Cardiac septum (tissue), 1 donor: ENCODE measurements around the gene TULP4. TPM values are rescaled to one million over a fixed set of nuclear protein-coding genes. Genes with fewer than 3 reads are reported as not detected.

ENCODE experiments used
- DNase-seq: peaks from one replicate; pipeline ENCODE4 v3.0.0-alpha.2; 2020; ENCODE audit warnings: low spot score
- intact Hi-C: fragments of 100-400 bp; cut with DNase I; formaldehyde crosslinking; loops from one replicate; pipeline ENCODE4 v1.14.0; 2022
- total RNA-seq: library from RNA; stranded (reverse); fragmentation: NEBNext Ultra II Directional; extraction: Animal tissue kit (Norgen Biotek cat#: 25700); gene quantifications from one replicate; pipeline ENCODE4 v1.2.1, GENCODE V29; 2021
- donor health status: DM: no; HTN: no; CAD: no.

TULP4 gene
- total RNA-seq, 1 donor from 2014 or later = 98.3 TPM

GRCh38 chr6:158408013-158408412 is 95.7 kb downstream of the TULP4 start:
- DNase-seq = no peak
- intact Hi-C loops = loop anchor here (5.0 kb wide), 1 partner anchor 176 kb away; no protein-coding TSS in a partner anchor

DNA sequence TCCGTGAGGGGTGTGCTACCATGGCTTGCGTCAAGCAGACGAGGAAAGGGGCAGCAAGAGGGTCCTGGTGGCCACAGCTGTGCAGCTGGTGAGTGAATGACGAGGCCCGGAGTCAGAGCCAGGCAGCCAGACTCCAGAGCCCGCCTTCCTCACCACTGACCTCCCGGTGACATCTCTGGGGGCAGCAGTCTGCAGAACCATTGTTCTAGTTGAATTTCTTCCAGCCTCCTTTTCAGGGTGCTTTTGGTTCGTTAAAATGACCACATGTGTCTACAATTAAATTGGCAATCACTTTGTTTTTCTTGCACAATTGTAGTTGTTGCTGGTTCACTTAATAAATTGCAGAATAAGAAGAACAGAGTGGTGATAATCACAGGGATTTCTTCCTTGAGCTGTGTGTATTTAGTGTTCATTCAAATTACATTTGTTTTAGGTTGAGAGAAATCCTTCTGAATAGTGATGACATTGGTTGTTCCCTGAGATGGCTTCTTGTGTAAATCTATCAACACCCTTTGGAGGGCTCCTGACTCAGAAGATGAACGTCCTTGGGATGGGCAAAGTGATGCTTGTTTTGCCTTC is 96.4 kb downstream of the TULP4 start:
- no peak for DNase-seq
- intact Hi-C loops = loop anchor here (5.0 kb wide), 1 partner anchor 176 kb away; no protein-coding TSS in a partner anchor

- DNase-seq = no peak
- intact Hi-C loops = loop anchor here (5.0 kb wide), 1 partner anchor 177 kb away; no protein-coding TSS in a partner anchor
These were observed 97.2 kb downstream of the TULP4 start for GRCh38 chr6:158409451-158409850.

DNA sequence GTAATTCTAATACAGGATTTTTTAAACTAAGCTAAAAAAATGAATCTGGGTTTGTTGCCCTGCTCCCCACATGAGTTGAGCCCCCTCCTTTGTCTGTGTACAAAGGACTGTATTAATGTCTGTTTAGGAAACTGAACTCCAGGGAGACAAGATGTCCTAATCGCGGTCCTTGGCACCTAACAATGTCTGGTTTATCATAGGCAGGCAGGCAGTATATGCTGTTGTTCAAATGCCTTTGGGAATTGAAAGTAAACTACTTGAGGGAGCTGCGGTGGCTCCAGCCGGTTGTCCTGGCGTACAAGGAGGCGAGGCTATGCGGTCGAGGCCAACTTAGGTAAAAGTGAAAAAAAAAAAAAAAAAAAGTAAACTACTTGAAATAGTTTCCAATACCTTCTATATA is 98.5 kb downstream of the TULP4 start:
- intact Hi-C loops = no loop called here
- no peak for DNase-seq

DNA sequence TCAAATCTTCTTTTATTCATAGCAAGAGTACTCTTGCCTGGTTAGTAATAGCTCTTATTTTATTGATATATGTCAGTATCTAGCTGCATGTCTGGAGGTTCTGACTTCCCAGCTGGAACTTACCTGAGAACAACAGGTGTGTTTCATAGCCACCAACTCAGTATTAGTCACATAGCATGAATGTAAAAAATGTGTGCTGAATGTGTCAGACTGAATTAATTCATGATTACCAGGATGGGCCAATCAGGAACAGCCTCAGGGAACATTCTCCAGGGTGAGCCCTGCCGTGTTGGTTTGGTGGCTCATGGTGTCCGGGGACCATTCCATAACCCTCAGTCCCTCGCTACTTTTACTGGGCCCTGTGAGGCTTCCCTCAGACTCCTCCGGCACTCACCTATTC is 99.7 kb downstream of the TULP4 start:
- DNase-seq = no peak
- intact Hi-C loops = no loop called here

- intact Hi-C loops = no loop called here
These were observed 100.8 kb downstream of the TULP4 start for GRCh38 chr6:158413028-158413427.

GRCh38 chr6:158413814-158414565 is 101.7 kb downstream of the TULP4 start:
- DNase-seq = no peak
- intact Hi-C loops = no loop called here

More at GRCh38 chr6:158413028-158413427, 100.8 kb downstream of the TULP4 start:
- DNase-seq = no peak

GRCh38 chr6:158414851-158415262 is 102.6 kb downstream of the TULP4 start:
- no peak for DNase-seq
- intact Hi-C loops = no loop called here

DNA sequence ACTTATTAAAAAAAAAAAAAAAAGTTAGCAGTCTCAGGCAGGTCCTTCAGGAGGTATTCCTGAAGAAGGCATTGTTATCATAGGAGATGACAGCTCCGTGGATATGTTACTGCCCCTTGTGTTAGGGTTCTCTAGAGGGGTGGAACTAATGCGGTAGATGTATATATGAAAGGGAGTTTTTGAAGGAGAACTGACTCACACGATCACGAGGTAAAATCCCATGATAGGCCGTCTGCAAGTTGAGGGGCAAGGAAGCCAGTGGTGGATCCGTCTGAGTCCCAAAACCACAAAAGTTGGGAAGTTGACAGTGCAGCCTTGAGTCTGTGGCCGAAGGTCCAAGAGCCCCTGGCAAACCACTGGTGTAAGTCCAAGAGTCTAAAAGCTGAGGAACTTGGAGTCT is 103.4 kb downstream of the TULP4 start:
- no peak for DNase-seq
- intact Hi-C loops = no loop called here

DNA sequence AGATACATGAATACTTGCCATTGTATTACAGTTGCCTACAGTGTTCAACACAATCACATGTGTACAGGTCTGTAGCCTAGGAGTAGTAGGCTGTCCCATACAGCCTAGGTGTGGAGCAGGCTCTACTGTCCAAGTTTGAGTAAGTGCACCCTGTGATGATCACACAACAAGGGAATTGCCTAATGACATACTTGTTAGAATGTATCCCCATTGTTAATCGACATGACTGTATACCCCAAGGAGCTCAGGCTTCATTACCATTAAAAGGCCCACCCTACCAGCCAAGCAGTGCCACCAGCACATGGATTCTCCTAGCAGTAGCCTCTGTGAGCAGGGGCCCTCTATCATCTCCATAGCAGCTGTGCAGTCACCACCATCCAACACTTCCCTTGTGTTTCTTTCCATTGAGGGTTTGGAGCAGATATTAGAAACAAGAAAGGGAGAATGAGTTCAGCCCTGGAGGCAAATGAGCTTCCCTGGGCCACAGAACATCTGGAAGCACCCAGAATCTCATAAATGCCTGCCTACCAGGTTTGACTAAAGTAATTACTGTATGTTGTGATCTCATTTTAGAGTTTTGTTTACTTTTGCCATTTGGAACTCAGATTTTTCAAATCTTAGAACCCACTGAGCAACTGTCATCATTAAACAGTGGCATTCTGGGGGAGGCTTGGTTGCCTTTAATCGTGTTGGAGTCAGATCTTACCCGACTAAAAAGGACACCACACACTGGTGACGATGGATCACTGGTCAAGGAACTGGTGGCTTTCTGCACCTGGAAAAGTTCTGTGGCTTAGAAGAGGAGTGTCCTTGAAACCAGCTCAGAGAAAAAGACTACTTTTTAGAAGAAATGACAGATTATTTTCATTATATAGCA is 104.9 kb downstream of the TULP4 start:
- intact Hi-C loops = no loop called here
- no peak for DNase-seq

DNA sequence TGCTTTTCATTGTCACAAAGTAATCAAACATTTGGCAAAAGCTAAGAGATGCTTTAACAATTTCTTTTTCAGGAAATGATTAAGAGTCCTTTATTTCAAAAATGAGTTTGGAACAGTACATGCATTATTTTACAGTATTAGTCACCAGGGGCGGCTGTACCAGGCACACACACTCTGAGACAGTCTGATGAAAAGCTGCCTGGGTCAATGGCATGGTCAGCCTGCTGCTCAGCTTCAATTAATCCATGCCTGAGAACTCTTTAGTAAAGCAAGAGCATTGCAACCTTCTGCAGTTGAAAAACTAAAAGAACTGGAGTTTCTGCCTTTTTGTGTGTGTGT is 105.5 kb downstream of the TULP4 start:
- DNase-seq = no peak
- intact Hi-C loops = no loop called here

DNA sequence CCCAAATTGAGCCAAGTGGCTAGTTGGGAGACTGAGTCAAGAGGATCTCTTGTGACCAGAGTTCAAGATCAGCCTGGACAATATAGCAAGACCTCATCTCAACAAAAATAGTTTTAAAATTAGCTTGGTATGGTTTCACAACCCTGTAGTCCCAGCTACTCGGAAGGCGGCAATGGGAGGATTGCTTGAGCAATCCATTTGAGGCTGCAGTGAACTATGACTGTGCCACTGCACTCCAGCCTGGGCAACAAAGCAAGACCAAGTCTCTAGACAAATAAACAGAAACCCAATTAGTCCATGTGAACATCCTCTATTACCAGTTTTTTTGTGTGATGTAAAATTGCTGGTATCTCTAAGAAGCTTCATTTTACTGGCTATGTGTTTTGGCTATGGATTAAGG is 106.2 kb downstream of the TULP4 start:
- intact Hi-C loops = no loop called here
- DNase-seq = no peak

GRCh38 chr6:158419339-158419909 is 107.2 kb downstream of the TULP4 start:
- intact Hi-C loops = no loop called here
- DNase-seq = no peak

GRCh38 chr6:158421381-158421780 is 109.1 kb downstream of the TULP4 start:
- DNase-seq = no peak
- intact Hi-C loops = no loop called here

DNA sequence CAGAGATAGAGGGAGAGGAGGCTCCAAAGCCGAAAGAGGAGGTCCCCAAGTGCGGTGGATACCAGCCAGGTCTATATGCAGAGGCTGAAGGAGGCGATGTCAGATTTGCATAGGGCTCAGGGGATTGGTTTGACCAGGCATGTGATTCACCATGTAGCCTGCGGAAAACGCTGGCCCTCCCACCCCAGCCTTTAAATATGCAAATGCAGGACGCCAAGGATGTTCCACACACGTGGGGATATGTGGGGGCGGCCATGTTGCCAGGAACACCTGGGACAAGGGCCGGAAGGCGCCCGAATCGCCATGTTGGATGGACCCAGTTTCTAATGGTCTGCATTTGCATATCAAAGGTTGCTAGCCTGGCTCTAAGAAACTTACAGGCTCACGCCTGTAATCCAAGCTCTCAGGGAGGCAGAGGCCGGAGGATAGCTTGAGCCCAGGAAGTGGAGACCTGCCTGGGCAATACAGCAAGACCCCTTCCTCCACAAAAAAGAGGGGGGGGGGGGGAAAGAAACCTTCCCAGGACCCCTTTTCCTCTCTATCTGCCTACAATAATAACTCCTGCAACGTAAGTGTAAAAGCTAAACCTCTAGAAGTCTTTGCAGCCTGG is 110.5 kb downstream of the TULP4 start:
- no peak for DNase-seq
- intact Hi-C loops = no loop called here

- DNase-seq = no peak
These were observed 118.8 kb downstream of the TULP4 start for GRCh38 chr6:158431036-158431435.

DNA sequence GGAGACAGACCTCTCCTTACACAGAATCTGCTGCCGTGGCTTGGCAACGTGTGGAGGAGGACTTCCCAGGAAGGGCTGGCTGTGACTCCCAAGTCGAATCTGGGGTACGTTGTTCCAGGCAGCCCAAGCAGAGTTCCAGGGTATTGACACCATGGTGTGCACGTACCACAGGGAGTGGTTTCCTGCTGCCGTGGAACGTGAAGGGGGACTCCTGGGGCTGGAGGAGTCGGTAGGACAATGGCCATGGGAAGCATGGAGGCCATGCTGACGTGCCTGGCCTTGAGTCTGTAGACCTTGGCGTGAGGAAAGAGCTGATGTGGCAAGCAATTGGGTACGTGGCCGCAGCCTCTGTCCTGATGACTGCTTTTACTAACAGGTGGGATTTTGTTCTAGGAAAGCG is 119.3 kb downstream of the TULP4 start:
- DNase-seq = no peak
- intact Hi-C loops = no loop called here

More at GRCh38 chr6:158431036-158431435, 118.8 kb downstream of the TULP4 start:
- intact Hi-C loops = no loop called here

GRCh38 chr6:158437571-158437970 is 125.3 kb downstream of the TULP4 start:
- intact Hi-C loops = no loop called here
- DNase-seq = no peak

DNA sequence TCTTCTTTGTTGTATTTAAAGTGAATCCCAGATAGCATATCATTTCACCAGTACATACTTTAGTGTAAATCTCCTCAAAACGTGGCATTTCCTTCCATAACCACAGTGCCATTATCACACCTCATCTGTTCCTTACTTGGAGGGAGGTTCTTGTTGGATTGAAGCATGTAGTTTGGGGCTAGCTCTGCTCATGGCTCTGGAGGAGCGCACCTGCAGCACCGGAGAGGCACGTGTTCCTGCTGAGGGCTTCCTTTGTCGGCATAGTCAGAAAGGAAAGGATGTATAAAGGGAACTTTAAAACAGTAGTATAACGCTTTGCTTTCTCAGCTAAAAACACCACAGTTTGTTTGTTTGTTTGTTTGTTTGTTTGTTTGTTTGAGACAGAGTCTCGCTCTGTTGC is 126.0 kb downstream of the TULP4 start:
- DNase-seq = no peak
- intact Hi-C loops = no loop called here

DNA sequence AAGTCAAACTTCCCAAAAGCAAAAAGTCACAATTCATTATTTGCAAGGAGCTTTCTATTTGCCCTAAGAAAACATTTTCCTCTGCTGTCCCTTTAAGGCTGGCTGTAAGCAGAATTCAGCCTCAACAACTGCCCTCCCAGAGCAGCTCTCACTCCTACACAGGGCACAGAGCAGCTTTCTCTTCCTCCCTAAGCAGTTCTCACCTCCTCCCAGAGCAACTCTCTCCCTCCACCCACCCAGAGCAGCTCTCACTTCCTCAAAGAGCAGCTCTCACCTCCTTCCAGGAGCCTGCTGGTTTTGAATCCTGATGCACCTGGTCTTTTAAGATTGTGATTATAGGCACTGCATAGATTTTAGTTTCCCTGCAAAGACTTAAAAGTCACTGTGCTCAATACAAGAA is 127.0 kb downstream of the TULP4 start:
- no peak for DNase-seq
- intact Hi-C loops = no loop called here
